Small intestine (tissue), 7 donors: ENCODE results near the gene STK38. TPM values are rescaled to one million over a fixed set of nuclear protein-coding genes. Genes with fewer than 3 reads are reported as not detected.
A peak's percentile ranks its signal among the peaks of the same experiment; 100 is the strongest.

Experiments used
- DNase-seq, 2 donors: peaks; one replicate each; pipeline versions ENCODE4 v3.0.0 to v3.0.0-alpha.2; 2013
- FAIRE-seq: peaks from 2 replicates; lab custom pipeline; 2012; peaks lifted over from hg19 to GRCh38; lab: Jason Lieb, UNC
- H3K27ac ChIP-seq, 3 donors: one replicate each; pipeline ENCODE4 v1.5.1; 2013; ENCODE audit warnings: low read length in 2 of 3, mild to moderate bottlenecking in 2 of 3, control low read depth in 1 of 3, inconsistent platforms in 1 of 3, low read depth in 1 of 3, moderate library complexity in 1 of 3
- H3K27me3 ChIP-seq, 3 donors: one replicate each; pipeline ENCODE4 v1.6.1; 2013; ENCODE audit warnings: low read length in 3 of 3, inconsistent platforms in 1 of 3; ENCODE audit not compliant: control insufficient read depth in 3 of 3, insufficient read depth in 3 of 3
- H3K36me3 ChIP-seq, 3 donors: one replicate each; pipeline ENCODE4 v1.6.1; 2013; ENCODE audit warnings: low read length in 3 of 3, inconsistent platforms in 1 of 3, low read depth in 1 of 3, mild to moderate bottlenecking in 1 of 3, moderate library complexity in 1 of 3; ENCODE audit not compliant: control insufficient read depth in 3 of 3, insufficient read depth in 2 of 3
- H3K4me1 ChIP-seq, 3 donors: one replicate each; pipeline ENCODE4 v1.6.1; 2013; ENCODE audit warnings: low read length in 2 of 3, inconsistent platforms in 1 of 3, low read depth in 1 of 3, mild to moderate bottlenecking in 1 of 3, moderate library complexity in 1 of 3; ENCODE audit not compliant: control insufficient read depth in 3 of 3, insufficient read depth in 2 of 3
- H3K4me3 ChIP-seq, 3 donors: one replicate each; pipeline ENCODE4 v1.5.1; 2013; ENCODE audit warnings: low read length in 3 of 3, control low read depth in 1 of 3, inconsistent platforms in 1 of 3, low read depth in 1 of 3, mild to moderate bottlenecking in 1 of 3, moderate library complexity in 1 of 3
- H3K9me3 ChIP-seq, 2 donors: one replicate each; pipeline ENCODE4 v1.6.1; 2013; ENCODE audit warnings: low read depth in 1 of 2, low read length in 1 of 2; ENCODE audit not compliant: control insufficient read depth in 2 of 2, insufficient read depth in 1 of 2
- WGBS, 3 donors: extraction: QIAGEN DNeasy Blood & Tissue Kit; methylation state at CpG; one replicate each; pipeline ENCODE4 v1.1.7; 2013; 5-methylcytosine and 5-hydroxymethylcytosine counted together
- polyA plus RNA-seq, 4 donors: library from polyadenylated mRNA; stranded (reverse) in 3 of 4; unstranded in 1 of 4; fragments of 200-250 nt in 3 of 4; fragments of 120-200 nt in 1 of 4; gene quantifications; one replicate each; pipeline versions ENCODE4 v1.2.1 to v1.2.3, GENCODE V29; 2013
- donor health status: healthy with polysubstance abuse.
- donor health status: control.
- donor health status: control.
- donor health status: Bipolar disorder and iron deficiency.
- donor health status: healthy.

Gene STK38
- polyA plus RNA-seq, 4 donors = 27.6 to 52.1 (median 39.9) TPM

DNA sequence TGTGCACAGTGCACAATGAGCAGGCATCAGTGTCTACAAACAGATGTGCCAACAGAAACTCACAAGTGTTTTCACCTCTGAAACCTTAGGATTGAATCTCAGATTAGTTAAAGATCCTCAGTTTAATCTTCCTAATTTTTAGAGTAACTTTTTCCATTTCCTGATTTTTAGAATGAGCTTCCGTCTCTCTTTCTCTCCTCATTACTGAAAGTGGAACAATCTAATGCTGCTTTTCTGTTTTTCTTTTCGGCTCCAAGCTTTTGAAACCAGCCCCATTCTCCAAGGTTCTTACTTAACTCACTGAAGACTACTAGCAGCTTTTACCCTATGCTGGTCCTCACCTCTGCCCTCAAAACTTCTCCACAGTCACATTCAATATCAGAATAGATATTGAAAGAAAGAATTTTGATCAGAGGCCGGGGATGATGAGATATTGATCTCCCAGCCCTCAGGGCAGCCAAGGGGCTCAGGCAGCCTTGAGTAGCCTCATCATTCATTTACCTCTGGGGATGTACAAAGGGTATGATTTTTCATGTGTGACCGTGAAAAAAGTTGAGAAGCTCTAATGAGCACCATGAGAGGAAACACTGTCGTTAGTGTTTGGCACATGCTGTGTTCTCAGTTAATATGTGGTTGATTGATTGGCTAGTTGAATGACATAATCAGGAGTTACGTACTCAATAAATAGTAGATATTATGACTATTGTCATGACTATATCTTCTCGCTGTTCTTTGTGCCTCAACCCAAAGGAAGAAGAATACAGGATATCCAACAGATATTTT lies 11.9 kb upstream of the STK38 start:
- Histone ChIP-seq H3K36me3 (no peaks in the 10 kb centered on the region), H3K27ac (no peak overlapping the region), H3K4me3 (no peak overlapping the region), H3K4me1 (peaks cover 0 to 9% (median 0%) of the 10 kb centered on the region in 3 donors), H3K27me3 (no peaks in the 10 kb centered on the region), H3K9me3 (no peaks in the 10 kb centered on the region)
- 77 to 83% (median 80%) methylated on average over 7 of the region's 7 CpGs for WGBS, 3 donors
- no peak for FAIRE-seq
- DNase-seq = no peak

DNA sequence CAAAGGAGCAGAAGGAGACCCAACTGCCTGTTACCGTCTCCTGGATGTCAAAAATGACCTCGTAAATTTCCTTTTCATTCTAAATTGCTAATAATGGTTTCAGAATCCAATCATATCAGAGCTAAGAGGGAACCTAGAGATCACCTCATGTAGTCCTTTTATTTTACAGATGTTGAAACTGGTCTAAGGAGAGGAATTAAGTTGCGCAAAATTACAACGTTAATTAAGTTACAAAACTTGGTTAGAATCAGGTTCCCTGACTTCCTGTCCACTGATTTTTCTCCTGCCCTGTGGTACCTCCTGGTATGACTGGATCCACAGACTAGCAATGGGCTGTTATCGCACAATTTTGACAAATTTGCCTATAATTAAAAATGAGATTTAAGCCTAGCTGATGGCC lies 9.0 kb upstream of the STK38 start:
- FAIRE-seq = no peak
- no peaks in the 10 kb centered on the region for H3K9me3 ChIP-seq
- DNase-seq = no peak
- no peak overlapping the region for H3K4me3 ChIP-seq
- WGBS, 3 donors = 87 to 93% (median 88%) methylated on average over 5 of the region's 5 CpGs
- no peak overlapping the region for H3K27ac ChIP-seq
- H3K36me3 ChIP-seq = no peaks in the 10 kb centered on the region
- H3K4me1 ChIP-seq = no peaks in the 10 kb centered on the region
- H3K27me3 ChIP-seq = no peaks in the 10 kb centered on the region

DNA sequence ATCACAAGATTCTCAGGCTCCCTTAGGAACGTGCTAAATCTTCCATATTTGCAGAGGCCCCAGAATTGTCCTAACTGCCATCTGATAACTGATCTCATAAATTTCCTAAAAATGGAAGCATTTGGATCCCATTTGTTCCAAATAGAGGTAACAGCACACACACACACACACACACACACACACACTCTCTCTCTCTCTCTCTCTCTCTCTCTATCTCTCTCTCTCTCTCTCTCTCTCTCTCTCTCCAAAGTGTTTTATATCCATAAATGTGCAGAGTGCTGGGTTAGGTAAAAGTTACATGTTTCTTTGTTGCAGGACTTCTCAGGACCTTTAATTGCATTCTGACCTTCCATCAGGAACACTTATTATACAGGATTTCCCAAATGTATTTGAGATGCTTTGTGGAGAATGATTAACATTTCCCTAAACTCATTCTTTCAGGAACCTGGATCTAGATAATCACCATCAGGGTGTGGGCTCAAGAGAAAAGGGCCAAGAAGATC lies 8.5 kb upstream of the STK38 start:
- no peak overlapping the region for H3K27ac ChIP-seq
- H3K36me3 ChIP-seq = no peaks in the 10 kb centered on the region
- H3K9me3 ChIP-seq = no peaks in the 10 kb centered on the region
- H3K4me3 ChIP-seq = no peak overlapping the region
- FAIRE-seq = no peak
- DNase-seq = no peak
- H3K4me1 ChIP-seq = no peaks in the 10 kb centered on the region
- no peaks in the 10 kb centered on the region for H3K27me3 ChIP-seq
- 65 to 75% (median 73%) methylated on average over 1 of the region's 1 CpG for WGBS, 3 donors

DNA sequence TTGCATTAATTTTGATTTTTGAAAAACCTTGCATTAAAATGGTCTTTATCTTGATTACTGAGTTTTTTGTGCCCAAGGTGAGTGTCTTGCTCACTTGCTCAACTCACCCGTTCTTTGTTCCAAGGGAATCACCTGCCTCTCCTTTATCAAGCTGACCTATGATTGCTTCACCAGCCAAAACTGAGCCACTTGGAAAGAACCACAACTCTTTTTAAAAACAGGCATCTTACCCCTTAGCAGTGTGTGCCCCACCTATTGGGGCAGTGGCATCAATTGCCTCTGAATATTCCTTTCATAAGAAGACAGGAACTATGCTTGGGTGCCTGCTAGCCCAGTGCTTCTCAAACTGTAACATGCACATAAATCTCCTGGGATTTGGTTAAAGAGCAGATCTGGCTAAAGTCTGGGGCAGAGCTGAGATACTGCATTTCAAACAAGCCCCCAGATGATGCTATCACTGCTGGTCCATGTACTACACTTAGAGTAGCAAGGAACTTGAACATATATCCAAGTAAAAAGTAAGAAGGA lies 3.3 kb upstream of the STK38 start:
- Histone ChIP-seq H3K27me3 (no peaks in the 10 kb centered on the region), H3K27ac (no peak overlapping the region), H3K36me3 (no peaks in the 10 kb centered on the region), H3K9me3 (no peaks in the 10 kb centered on the region), H3K4me1 (peaks cover 3 to 8% (median 7%) of the 10 kb centered on the region in 3 donors), H3K4me3 (no peak overlapping the region)
- 39 to 70% (median 46%) methylated on average over 1 of the region's 1 CpG for WGBS, 3 donors
- FAIRE-seq = no peak
- DNase-seq = no peak

DNA sequence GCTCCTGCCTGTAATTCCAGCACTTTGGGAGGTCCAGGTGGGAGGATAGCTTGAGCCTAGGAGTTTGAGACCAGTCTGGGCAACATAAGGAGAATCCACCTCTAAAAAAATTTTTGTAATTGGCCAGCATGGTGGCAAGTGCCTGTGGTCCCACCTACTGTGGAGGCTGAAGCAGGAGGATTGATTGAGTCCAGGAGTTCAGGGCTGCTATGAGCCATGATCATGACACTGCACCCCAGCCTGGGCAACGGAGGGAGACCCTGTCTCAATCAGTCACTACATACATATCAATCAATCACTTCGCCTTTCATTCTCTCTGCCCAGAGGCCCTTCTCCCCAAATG lies 1.1 kb upstream of the STK38 start:
- Histone ChIP-seq H3K27ac (peak overlapping the region in 1 of 3 donors; percentile 100), H3K36me3 (peaks cover 0 to 7% (median 0%) of the 10 kb centered on the region in 3 donors), H3K9me3 (no peaks in the 10 kb centered on the region), H3K4me1 (peaks cover 5 to 21% (median 8%) of the 10 kb centered on the region in 3 donors), H3K27me3 (no peaks in the 10 kb centered on the region), H3K4me3 (no peak overlapping the region)
- DNase-seq = no peak
- 79 to 100% (median 94%) methylated on average over 2 of the region's 2 CpGs for WGBS, 3 donors
- FAIRE-seq = no peak

DNA sequence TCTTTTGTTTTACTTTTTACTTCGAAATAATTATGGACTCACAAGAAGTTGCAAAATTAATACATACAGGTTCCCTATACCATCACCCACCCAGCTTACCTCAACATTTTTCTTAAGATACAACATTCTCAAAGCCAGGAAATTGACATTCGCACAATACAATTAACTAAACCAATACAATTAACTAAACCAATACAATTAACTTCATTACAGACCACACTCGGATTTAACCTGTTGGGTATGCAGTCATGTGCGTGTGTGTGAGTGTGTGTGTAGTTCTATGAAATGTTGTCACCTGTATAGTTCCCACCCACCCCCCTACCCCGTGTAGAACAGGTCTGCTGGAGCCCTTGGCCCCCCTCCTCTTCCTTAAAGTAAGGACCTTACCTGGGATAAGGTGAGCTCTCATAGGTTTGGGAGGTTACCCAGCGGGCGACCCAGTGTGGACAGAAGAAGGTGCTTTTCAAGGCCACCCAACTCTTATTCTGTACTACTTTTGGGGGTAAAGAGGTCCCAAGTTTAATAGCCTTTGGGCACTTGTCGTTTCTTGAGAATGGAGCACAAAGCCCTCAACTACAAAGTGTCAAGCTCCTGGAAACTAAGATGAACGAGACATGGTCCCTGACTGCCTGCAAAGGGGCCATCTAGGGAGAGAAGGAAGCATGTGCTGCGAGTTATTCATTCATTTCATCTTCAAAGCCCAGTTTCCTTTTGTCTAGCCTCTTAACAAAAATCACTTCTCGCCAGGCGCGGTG lies 544 bp upstream of the STK38 start:
- DNase-seq (peak in 1 of 2 donors; percentile 39), FAIRE-seq (no peak)
- peak overlapping the region in 2 of 3 donors; percentile 99 to 100 for H3K27ac ChIP-seq
- peaks cover 5 to 21% (median 10%) of the 10 kb centered on the region in 3 donors for H3K4me1 ChIP-seq
- no peaks in the 10 kb centered on the region for H3K9me3 ChIP-seq
- 53 to 59% (median 56%) methylated on average over 13 of the region's 13 CpGs for WGBS, 3 donors
- H3K36me3 ChIP-seq = peaks cover 0 to 7% (median 0%) of the 10 kb centered on the region in 3 donors
- H3K27me3 ChIP-seq = no peaks in the 10 kb centered on the region
- no peak overlapping the region for H3K4me3 ChIP-seq

DNA sequence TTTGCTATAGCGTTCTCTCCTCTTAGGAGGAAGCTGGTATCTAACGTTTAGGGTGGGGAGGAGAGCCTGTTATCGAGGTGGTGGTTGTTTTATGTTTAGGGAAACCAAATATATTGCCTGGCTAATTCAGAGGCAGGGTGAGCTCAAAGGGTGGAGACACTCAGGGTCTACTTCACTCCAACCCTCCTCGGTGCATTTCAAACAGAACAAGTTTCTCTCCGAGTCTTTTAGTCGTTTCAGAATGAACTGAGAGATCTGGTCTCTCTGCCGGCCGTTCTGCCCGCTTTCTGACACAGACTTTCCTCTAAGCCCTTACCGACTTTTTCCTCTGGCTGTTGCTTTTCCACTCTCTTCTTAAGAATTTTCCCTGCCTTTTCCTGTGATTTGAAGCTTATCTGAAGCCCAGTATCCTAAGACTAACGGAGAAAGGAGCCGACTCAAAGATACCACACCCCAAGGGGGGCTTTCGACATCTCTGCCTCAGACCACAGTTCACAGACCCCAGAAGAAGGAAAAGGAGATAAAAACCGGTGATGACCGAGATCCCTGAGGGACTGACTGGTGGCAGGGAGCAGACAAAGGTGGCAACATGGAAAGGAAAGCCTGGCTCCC lies 865 bp downstream of the STK38 start:
- H3K27me3 ChIP-seq = no peaks in the 10 kb centered on the region
- H3K27ac ChIP-seq = peak overlapping the region; percentile 91 to 100 (median 99)
- WGBS, 3 donors = 0% methylated on average over 15 of the region's 15 CpGs
- no peaks in the 10 kb centered on the region for H3K9me3 ChIP-seq
- no peak for FAIRE-seq
- peak overlapping the region; percentile 85 to 98 (median 92) for H3K4me3 ChIP-seq
- H3K36me3 ChIP-seq = peaks cover 0 to 14% (median 0%) of the 10 kb centered on the region in 3 donors
- peak; percentile 44 to 55 for DNase-seq
- peaks cover 5 to 21% (median 10%) of the 10 kb centered on the region in 3 donors for H3K4me1 ChIP-seq

DNA sequence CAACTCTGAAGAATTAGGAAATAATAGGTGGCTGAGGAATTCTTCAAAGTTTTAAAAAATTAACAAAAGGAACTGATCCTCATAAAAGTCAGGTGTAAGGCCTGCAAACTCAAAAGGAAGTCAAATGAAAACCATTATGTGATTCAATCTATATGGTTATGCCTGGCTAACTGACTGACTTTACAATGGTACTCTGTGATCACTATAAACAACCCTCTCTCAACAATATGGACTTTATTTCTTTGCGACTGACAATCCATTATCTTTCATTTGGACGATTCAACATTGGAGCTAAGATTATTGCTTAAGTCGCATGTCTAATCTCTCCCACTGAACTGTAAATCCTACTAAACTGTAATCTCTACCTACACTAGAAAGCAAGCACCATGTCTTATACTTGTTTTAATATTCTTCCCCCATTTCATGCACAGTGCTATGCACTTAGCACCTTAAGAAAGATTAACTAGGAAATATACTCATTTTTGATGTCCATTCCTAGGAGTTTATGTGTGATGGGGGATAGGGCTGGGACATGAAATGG lies 1.4 kb downstream of the STK38 start:
- DNase-seq (peak in 1 of 2 donors; percentile 39), FAIRE-seq (no peak)
- Histone ChIP-seq H3K27me3 (no peaks in the 10 kb centered on the region), H3K4me1 (peaks cover 5 to 21% (median 10%) of the 10 kb centered on the region in 3 donors), H3K4me3 (peak overlapping the region; percentile 85 to 98 (median 92)), H3K9me3 (no peaks in the 10 kb centered on the region), H3K36me3 (peaks cover 0 to 18% (median 0%) of the 10 kb centered on the region in 3 donors), H3K27ac (peak overlapping the region; percentile 91 to 100 (median 99))
- WGBS, 3 donors = 3 to 29% (median 12%) methylated on average over 3 of the region's 3 CpGs
